Lung microvascular endothelial cell (primary cell): ENCODE measurements around the gene SCN5A. TPM values are rescaled to one million over a fixed set of nuclear protein-coding genes. Genes with fewer than 3 reads are reported as not detected.

Experiments
- DNase-seq, 2 donors: peaks; one replicate each; pipeline versions ENCODE4 v3.0.0 to v3.0.0-alpha.2; 2010; ENCODE audit warnings: low read depth in 2 of 2
- total RNA-seq: library from RNA; depleted of rRNA; stranded (reverse); fragments of >200 nt; gene quantifications from 2 replicates; pipeline ENCODE4 v1.2.1, GENCODE V29; 2014

Gene SCN5A
- total RNA-seq, 1 donor from 2014 or later, result 14.9 TPM

- no peak for DNase-seq
Measured at GRCh38 chr3:38562467-38562925, 87.0 kb downstream of the SCN5A start.

GRCh38 chr3:38561746-38562466 is 87.6 kb downstream of the SCN5A start:
- DNase-seq, result no peak

GRCh38 chr3:38560996-38561717 is 88.3 kb downstream of the SCN5A start:
- DNase-seq, result no peak

DNA sequence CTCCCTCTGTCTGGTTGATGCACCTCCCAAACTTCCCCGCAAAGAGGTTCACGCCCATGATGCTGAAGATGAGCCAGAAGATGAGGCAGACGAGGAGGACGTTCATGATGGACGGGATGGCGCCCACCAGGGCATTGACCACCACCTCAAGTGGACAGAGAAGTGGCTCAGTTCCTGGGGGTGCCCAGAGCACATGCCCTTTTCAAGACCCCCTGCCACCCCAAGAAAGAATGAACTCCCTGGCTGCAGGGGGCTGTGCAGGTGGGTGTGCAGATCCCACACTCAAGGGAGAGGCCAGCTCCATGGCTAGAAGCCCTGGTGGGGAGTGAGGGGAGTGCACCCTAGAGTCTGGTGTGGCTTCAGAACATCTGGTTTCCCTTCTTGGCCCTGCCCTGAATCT is 89.2 kb downstream of the SCN5A start:
- DNase-seq, result no peak

DNA sequence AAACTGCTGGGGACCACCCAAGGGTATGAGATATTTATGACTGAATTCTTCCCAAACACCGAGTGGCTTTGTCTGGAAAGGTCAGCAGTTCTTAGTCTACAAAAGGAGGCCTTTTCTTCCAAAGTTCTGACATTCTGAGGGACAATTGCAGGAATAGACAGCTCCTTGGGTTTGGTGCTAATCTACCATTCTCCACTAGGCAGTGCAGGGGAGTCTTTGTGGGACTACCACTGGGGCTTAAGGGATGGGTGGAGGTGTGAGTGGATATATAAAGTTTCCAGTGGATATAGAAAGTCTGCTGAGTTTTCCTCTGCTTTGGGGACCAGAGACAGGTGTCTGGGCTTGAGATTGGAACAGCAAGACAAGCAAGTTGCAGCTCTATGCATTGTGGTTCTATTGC is 90.6 kb downstream of the SCN5A start:
- no peak for DNase-seq

- no peak for DNase-seq
Measured at GRCh38 chr3:38556640-38557358, 92.7 kb downstream of the SCN5A start.

DNA sequence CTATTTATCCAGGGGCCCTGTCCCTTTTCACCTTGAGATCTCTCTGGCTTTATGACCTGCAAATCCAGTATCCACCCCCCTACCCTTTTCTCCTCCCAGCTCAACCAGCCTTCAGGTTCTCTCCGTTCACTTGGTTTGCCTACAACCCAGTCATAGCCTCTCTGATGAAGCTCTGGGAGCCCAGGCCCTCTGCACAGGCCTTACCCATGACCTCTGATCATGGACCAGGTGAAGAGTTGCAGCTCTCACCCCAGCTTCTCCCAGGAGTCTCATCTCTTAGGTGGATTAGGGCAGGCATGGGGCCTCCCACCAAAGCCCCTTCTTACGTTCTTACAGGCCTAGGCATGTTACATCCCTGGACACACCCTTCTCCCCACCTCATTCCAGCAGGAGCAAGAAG is 93.6 kb downstream of the SCN5A start:
- DNase-seq, result no peak

GRCh38 chr3:38555149-38555840 is 94.2 kb downstream of the SCN5A start:
- DNase-seq, result no peak

GRCh38 chr3:38554127-38554827 is 95.2 kb downstream of the SCN5A start:
- DNase-seq, result no peak

DNA sequence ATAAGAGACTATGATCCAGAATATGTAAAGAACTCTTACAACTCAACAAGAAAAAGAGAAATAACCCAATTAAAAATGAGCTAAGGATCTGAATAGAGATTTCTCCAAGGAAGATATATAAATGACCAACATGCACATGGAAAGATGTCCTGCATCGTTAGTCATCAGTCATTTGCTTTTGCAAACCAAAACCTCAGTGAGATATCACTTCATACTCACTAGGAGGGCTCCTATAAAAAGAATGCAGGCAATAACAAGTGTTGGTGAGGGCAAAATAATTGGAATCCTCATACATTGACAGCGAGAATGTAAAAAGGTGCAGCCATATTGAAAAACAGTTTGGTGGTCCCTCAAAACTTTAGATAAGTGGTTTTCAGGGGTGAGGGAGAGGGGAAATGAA is 96.4 kb downstream of the SCN5A start:
- no peak for DNase-seq

DNA sequence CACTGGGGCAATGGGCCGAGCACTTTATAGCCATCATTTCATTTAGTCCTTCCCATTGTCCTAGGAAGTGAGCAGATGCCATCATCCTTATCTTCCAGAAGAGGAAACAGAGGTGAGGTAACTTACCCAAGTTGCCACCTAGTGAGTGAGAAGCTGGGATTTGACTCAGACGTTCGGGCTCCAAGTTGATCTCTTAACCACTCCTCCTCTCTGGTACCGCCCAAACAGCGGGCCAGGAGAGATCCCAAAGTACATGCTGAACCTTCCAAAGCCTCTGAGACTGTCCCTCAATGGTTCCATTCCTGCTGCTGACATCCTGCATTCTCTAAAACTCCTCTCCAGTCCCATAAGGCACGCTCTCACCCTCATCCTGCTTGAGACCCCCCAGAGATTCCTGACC is 97.1 kb downstream of the SCN5A start:
- no peak for DNase-seq

DNA sequence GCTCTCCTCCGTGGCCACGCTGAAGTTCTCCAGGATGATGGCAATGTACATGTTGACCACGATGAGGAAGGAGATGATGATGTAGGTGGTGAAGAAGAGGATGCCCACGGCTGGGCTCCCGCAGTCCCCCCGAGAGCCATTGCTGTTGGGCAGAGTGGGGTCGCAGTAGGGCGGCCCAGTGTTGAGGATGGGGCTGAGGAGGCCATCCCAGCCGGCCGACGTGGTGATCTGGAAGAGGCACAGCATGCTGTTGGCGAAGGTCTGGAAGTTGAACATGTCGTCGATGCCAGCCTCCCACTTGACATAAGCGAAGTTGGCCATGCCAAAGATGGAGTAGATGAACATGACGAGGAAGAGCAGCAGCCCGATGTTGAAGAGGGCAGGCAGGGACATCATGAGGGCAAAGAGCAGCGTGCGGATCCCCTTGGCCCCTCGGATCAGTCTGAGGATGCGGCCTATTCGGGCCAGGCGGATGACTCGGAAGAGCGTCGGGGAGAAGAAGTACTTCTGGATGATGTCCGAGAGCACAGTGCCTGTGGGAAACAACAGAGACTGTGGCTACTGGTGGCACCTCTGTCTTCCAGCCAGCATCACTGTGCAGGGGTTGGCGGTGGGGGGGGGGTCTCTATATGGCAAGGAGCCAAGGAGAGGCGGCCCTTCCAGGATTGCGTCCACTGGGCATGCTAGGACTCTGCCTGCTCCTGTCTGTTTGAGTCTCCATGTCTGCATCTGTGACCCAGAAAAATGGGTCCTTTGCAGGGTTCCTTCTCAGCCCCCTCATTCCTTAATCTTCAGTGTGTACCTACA is 98.3 kb downstream of the SCN5A start:
- DNase-seq, result no peak

GRCh38 chr3:38549957-38550840 is 99.3 kb downstream of the SCN5A start:
- DNase-seq, result no peak

DNA sequence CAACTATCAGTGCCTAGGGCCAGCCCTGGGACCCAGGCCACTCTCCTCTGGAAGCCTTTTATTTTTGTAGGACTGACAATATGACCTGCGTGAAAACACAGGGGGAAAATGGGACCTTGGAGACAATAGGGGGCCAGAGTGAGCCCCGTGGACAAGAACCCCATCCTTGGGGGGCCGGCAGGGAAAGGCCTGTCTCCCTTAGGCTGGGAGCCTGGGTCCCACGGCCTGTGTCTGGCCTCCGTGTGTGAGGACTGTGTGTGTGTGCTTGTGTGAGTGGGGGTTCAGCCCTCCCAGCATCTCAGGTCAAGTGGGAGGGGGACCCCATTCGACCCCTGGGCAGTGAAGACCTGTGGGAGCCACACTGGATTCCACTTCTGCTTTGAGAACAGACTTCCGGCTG is 100.0 kb downstream of the SCN5A start:
- no peak for DNase-seq

DNA sequence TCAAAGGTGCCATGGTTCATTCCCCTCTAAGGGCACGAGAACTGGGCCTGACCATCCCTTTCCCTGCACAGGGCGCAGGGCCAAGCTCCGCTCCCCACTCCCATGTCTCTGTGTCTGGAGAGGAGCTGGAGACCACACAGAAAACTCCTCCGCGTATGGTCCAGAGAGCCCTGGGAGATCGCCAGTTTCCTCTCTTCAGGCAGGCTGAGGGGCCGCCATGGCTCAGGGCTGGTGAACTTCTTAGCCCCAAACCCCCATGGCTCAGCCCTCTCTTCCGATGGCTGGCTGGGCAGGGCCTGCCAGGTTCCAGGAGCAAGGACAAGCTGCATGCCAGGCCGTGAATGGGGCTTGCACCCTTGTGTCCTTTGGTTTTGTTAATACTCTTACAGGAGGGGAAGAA is 100.4 kb downstream of the SCN5A start:
- DNase-seq, result no peak

GRCh38 chr3:38548154-38548931 is 101.1 kb downstream of the SCN5A start:
- no peak for DNase-seq

DNA sequence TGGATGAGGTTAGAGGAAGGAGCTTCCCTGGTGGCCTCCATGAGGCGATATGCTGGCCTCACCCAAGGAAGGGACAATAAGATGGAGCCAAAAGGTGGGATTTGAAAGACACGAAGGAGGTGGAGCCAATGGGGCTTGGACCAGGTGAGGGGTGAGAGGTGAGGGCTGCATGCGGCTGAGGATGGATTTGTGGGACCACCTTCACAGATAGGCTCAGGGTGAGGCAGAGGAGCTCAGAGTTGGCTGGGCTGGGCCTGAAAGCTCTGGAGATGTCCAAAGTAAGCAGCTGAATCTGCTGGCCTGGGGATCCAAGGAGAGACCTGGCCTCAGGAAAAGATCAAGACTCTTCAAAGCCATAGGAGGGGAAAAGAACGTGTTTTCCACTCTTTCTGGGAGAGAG is 103.5 kb downstream of the SCN5A start:
- DNase-seq, result no peak

DNA sequence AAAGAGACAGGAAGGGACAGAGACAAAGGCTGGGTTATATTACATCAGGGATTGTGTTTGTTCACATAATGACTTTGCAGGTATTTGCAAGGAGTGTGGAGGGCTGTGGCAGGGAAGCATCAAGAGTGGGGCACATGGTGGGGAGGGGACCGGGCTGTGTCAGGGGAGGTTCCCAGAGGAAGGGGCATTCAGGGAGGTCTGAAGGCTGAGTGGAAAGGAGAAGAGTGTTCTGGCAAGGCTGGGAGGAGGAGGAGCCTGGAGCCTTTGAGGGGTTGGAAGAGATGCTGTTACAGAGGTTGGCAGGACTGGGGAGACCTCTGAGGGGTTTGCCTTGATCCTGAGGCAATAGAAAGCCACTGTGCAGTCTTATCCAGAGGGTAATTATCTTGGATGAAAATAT is 103.9 kb downstream of the SCN5A start:
- no peak for DNase-seq

GRCh38 chr3:38544926-38545325 is 104.6 kb downstream of the SCN5A start:
- DNase-seq, result no peak
